ENCODE measurements around the gene BDH1. TPM values are rescaled to one million over a fixed set of nuclear protein-coding genes. Genes with fewer than 3 reads are reported as not detected.
"Not testable (repeated sequence)": the region's sequence is repeated elsewhere in the genome, so short reads cannot be mapped to it uniquely, and the experiment has no call there.

The BDH1 gene
- total RNA-seq, 1 donor from 2014 or later: 18.3 TPM

- DNase-seq: no peak
These were observed 21.8 kb upstream of the BDH1 start for GRCh38 chr3:197577366-197578074.

- DNase-seq: no peak
These were observed 21.1 kb upstream of the BDH1 start for GRCh38 chr3:197576838-197577237.

DNA sequence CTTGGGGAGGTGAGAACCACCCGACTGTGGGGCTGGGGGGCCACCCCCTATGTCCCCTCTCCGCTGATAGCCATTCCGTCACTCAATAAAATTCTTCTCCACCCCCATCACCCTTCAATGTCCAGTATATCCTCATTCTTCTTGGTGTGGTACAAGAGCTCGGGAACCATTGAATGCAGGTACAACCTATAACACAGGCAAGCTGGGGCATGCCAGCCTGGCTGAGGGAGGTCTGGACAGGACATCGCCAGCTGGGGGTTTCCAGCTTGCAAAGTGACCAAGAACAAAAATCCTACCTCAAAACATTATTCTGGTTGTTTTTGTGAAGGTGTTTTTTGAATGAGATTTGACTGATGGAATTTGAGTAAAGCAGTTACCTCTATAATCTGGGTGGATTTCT, 19.6 kb upstream of the BDH1 start:
- no peak for DNase-seq

GRCh38 chr3:197574396-197574991, 18.7 kb upstream of the BDH1 start:
- DNase-seq: not testable (repeated sequence)

- no peak for DNase-seq
These were observed 17.4 kb upstream of the BDH1 start for GRCh38 chr3:197573048-197573767.

GRCh38 chr3:197571880-197572172, 16.1 kb upstream of the BDH1 start:
- DNase-seq: not testable (repeated sequence)

- not testable (repeated sequence) for DNase-seq
These were observed 15.5 kb upstream of the BDH1 start for GRCh38 chr3:197571074-197571879.

DNA sequence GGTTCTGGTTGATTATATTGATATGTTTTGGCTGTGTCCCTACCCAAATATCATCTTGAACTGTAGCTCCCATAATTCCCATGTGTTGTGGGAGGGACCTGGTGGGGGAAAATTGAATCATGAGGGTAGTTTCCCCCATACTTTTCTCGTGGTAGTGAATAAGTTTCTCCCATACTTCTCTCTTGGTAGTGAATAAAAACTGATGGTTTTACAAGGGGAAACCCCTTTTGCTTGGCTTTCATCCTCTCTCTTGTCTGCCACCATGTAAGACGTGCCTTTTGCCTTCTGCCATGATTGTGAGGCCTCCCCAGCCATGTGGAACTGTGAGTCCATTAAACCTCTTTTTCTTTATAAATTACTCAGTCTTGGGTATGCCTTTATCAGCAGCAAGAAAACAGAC, 13.7 kb upstream of the BDH1 start:
- not testable (repeated sequence) for DNase-seq

DNA sequence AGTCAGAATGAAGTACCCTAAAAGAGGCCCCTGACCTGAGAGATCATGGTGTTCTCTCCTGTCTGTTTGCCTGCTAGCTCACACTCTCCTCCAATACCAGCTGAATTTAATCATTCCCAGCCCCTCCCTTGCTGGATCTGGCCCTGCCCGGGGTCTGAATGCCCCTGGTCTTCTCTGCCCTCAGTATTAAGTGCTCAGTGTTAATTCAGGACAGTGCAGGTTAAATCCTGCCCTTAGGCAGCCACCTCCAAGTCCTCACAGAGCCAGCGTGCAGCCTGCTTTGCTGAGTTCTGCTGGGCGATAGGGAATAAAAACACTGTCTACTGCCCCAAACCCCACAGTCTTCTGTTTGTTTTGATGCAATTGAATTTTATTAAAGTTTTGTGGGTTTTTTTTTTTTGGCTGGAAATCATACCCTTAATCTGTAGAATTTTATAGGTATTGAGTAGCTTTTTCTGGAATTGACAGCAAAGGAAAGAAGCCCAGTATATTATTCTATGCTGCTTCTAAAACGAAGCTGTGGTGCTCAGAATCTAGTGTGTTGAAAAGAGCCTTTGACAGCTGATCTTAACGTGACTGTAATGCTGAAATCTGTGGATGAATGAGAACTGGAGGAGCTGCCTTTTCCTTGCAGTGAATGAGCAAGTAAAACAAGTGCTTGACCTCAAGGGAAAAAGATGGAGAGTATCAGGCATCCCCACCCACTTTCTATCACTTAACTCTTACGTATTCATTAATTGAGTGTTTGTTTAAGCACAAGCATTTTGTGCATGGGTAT, 12.3 kb upstream of the BDH1 start:
- DNase-seq: no peak

DNA sequence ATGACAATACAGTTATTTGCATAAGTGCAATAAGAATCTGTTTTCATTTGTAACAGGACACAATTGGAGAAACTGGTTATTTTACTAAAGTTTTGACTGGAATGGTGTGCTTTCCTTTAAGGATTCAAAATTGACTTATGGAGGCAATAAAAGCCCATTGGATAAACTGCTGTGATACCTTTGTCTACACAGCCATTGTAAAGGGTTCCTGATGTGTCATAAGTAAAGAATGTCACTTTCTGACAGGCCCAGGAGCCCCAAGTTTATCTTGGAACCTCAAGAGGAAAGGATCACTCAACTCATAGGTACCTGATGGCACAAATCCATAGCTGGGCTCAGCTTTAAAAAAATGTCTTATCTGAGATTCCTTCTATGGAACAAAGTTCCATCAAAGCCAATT, 10.4 kb upstream of the BDH1 start:
- not testable (repeated sequence) for DNase-seq

GRCh38 chr3:197564097-197564843, 8.5 kb upstream of the BDH1 start:
- DNase-seq: no peak

DNA sequence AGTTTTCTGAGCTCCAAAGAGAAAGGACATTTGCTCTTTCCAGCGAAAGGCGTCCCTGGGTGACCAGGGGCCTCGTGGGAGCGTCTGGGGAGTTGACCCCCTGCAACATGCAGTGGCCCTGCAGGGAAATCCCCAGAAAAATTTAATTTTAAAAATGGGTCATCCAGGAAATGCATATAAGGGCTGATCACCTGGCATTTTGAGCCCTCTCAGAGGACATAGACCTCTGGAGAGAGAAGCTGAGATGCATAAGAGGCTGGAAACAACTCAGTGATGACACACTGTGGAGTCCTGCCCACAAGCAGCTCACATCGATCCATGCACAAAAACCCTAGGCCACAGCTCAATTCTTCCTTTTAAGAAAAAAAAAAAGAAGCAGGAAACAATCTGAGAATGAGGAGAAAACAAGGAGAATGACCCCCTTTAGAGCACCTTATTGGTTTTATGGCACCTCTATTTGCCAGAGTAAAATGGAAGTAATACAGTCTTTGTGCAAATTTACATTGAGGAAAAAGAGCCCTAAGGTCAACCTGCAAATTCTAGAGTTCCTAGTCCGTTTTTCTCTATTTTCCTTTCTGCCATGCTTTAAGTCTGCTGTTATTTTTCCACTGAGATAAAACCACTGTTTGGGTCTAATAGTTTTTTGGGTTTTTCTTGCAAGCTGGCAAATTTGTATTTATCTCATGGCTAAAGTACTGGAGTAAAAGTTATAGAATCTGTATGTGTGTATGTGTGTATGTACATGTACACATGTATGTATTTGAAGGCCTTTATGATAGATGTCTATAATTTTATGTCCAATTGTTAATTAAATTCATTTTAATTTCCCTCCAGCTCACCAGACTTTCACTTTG, 6.9 kb upstream of the BDH1 start:
- no peak for DNase-seq

DNA sequence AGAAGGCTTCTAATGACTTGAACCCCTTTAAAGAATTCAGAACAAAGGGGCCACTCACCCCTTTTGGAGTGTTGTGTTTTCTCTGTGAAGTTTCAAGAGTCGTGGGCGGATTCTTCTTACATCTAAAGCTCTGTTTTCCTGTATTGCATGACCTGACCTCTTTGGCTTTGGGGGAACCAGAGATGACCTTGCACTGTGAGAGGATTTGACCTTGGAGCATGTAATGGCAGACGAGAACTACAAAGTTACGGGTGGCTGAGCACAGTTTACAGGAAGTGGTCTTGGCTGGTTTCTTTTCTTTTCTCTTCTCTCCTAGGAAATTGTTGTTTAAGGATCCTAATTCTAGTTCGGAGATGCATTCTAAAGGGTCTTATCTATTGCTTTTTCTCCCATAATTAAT, 6.2 kb upstream of the BDH1 start:
- DNase-seq: no peak

DNA sequence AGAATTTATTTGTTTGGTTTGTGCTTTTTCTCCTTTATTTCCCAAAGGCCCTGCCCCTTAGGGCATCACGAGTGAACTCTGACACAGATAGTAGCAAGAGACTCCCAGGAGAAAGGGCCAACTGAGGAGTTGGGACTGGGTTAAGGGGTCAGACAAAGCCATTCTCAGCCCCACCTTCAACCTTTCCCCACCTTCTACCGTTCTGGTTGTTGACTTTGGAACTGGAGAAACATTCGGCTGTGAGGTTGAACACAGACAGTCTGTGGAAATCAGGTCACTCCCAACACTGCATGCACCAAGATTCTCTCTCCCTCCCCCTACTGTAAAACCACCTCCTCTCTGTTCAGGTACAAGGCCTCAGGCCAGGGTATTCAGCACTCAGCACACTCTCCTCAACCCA, 3.9 kb upstream of the BDH1 start:
- no peak for DNase-seq

GRCh38 chr3:197554562-197555280, 1.0 kb downstream of the BDH1 start:
- peak; percentile 97 for DNase-seq

GRCh38 chr3:197554196-197554561, 1.6 kb downstream of the BDH1 start:
- no peak for DNase-seq

GRCh38 chr3:197552198-197552597, 3.6 kb downstream of the BDH1 start:
- no peak for DNase-seq

GRCh38 chr3:197550489-197550888, 5.3 kb downstream of the BDH1 start:
- DNase-seq: no peak

DNA sequence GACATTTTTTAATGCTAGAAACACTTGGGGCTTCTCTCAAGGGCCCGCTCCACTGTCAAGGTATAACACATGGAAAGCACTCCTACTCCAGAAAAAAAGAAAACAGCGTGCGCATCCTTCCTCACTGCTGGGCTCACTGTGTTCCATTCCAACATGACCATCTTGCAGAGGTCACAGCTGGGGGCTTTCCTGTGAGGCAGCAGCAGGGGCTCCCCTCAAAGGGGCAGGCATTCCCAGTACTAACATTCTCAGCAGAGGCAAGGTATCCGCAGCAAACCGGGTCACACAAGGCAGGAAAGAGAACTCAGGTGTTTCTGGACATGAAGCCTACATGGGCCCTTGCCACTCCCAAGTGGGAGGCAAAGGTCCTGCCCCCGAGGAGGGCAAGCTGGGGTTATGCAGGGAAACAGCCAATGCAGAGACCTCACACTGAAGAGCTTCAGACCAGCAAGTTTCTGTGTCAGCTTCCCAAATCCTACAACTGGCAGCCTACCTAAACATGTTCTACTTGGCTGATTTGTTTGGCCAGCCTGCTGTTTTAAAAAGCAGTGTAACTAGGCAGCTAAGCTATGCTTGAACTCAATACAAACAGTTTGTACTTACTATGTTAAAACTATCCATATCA, 6.4 kb downstream of the BDH1 start:
- peak; percentile 76 for DNase-seq
